Femur (tissue), 1 donor: ENCODE measurements around the gene CC2D1B.

Experiments used
- DNase-seq: peaks from one replicate; pipeline ENCODE4 v3.0.0-alpha.2; 2017

Gene CC2D1B

GRCh38 chr1:52359676-52360594, 6.1 kb downstream of the CC2D1B start:
- DNase-seq, result no peak

DNA sequence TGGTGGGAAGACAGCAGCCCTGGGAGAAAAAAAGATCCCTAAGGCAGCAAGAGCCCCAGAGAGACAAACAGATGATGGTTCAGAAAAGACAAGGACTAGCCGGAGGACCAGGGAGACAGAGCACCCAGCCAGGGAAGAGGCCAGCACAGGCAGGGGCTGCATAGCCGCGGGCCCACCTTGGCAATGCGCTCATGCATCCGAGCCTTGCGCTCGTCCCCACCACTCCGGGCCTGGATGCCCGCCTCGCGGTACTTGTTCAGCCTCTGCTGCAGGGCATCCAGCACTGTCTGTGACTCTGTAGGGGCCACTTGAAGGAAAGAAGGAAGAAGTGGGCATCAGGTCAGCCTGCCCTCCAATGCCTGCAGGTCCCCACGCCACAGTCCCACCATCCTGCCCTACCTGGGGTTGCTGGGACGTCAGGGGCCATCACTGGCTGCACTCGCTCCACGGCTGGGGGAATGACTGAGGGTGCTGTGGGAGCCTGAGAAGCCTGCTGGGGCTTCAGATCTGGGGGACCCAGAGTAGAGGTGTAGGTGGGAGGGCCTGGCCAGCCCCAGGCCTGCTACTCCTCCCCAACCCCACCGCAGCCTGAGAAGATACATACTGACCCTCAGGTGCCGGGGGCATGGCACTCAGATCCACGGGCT, 7.0 kb downstream of the CC2D1B start:
- no peak for DNase-seq

GRCh38 chr1:52357397-52357796, 8.6 kb downstream of the CC2D1B start:
- DNase-seq, result no peak

- DNase-seq, result no peak
Measured at GRCh38 chr1:52356818-52357355, 9.1 kb downstream of the CC2D1B start.

- DNase-seq, result no peak
Measured at GRCh38 chr1:52355847-52356505, 10.0 kb downstream of the CC2D1B start.

- DNase-seq, result no peak
Measured at GRCh38 chr1:52355436-52355835, 10.6 kb downstream of the CC2D1B start.

DNA sequence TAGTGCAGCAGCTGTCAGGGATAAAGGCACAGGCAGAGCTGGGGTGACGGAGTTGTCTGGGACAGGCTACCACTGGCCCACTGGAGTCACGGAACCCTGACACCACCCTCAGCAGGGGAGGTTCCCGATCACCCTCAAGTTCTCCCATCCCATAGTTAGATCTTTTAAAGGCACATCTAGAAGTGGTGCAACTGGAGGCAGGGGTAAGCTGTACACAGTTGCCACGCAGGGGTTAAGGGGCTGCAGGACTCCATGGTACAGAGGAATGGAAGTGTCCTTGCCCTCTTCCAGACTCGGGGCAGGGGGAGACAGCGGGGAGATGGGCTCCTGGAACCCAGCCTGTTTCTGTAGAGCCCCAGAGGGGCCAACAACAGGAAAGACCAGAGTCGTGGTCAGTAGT, 13.3 kb downstream of the CC2D1B start:
- DNase-seq, result no peak

GRCh38 chr1:52348704-52349300, 17.2 kb downstream of the CC2D1B start:
- DNase-seq, result no peak

DNA sequence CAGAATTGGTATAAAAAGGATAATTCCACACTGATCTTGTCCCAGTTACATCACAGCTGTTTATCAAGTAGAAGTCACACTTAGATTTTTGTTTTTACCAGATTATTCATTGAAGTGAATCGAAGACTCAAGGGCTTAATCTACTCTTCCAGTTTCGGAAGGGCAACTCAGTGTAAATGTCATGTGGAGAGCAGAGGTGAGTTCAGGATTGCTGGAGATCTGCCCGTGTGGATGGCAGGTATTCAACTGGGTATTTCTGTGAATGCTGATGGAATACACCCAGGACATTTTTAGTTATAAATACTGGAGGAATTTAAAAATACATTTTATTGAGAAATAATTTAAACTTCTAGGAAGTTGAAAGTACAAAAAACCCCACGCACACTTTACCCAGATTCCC, 19.4 kb downstream of the CC2D1B start:
- no peak for DNase-seq

DNA sequence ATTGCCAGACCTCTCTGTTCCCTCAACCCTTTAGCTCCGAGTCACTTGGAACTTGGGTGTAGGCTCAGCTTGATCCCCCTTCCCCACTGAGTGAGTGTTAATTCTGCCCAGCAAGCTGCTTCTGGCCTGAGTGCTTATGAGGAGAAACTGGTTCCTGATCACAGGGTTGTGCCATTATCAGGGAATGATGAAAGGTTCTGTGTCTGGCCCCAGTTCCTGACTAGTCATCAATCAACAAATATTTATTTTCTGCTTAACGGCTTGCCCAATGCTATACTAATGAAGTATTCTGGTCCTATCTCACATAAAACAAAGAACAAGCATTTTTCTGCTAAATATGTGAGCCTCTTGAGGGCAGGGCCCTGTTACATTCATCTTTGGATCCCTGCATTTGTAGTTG, 20.8 kb downstream of the CC2D1B start:
- DNase-seq, result no peak

DNA sequence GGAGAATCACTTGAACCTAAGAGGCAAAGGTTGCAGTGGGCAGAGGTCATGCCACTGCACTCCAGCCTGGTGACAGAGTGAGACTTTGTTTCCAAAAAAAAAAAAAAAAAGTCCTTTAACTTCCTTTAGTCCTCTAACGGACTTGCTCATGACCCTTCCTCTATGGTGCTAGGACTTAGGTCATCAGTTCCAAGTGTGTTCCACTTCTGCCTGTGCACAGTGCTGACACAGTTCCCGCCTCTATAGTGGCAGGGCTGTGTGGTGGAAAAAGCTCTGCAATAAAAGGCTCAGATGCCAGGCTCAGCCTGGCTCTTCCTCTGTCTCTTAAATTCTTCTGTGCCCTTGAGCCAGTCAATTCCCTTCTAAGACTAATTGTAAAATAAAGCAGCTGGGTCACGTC, 22.0 kb downstream of the CC2D1B start:
- no peak for DNase-seq

DNA sequence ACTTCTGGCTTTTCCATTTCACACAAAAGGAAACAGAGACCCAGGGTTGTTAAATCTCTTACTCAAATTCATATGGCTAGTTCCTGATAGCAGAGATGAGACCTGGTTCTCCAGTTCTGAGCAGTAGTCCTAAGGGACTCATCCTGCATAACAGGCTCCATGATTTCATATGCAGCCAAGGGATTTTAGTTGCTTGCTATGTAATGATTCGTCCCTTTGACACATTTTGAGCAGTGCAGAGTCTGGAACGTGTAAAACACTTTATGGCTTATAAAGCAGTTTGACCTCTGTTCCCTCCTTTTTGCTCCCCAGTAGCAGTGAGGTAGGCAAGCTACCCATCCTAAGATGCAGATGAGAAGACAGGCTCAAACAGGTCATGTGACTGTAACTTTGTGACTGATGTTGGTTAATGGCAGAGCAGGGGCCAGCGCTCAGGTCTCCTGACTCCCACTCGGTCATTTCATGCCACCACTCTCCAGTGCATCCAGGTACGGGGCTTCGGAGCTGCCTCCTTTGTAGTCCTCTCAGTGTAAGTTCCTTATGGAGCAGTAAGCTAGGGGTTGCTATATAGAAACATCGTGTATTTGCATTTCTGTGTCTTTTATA, 24.2 kb downstream of the CC2D1B start:
- no peak for DNase-seq

GRCh38 chr1:52337439-52337838, 28.6 kb downstream of the CC2D1B start:
- no peak for DNase-seq

DNA sequence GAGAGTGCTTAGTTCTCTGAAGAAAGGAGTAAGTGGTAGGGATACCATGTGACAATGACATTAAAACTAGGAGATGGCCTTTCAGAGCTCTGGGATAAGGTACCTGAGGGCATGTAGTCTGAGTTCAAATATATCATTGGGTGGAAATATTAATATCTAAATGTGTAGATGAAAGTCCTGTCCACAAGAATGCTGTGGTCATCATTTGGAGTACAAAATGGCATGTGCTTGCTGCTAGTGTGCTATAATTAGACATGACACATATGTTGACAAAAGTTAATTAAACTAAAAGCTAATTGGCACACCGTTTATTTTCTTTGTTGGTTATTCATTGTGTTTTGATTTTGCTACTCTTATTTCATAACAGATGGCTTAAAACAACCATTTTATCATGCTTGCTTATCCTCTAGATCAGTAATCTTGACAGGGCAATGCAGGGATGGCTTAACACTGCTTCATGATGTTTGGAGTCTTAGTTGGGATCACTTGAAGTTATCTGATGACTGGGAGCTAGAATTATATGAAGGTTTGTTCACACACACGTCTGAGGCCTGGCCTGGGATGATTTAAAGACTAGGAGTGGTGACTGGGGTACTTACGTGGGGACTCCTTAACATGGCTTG, 31.0 kb downstream of the CC2D1B start:
- DNase-seq, result no peak

DNA sequence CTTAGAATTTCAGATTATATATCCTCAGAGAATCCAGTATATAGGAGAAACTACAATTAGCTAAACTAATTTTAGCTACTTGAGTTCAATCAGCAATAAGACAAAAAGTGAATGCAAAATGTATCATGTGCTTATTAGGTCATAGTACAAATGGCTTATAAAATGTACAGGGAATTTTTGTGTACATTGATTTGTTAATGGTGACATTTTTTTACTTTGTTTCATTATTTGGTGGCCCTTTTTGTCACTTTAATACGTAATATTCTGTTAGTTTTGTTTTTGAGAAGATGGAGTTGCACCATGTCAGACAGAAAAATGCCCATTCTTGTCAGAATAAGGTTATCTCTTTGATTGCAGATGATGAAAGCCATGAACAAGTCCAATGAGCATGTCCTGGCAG, 33.6 kb downstream of the CC2D1B start:
- no peak for DNase-seq

DNA sequence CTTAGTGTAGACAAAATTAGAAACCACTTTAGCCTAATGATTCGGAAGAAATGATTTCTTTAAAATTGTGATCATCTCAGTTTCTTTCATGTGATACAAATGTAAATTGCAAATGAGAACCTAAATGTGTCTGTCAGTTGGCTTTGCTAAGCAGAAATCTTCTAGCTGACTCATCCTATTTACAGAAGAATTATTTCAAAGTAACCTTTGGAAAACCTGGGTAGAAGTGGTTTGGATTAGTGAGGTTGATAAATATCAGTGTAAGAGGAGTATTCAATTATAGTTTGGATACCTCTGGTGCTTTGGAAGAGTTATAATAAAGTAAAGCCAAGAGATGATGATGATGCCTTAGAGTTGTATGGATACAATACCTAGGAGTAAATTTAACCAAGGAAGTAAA, 37.4 kb downstream of the CC2D1B start:
- no peak for DNase-seq

GRCh38 chr1:52325786-52326185, 40.2 kb downstream of the CC2D1B start:
- DNase-seq, result no peak

- no peak for DNase-seq
Measured at GRCh38 chr1:52323731-52324130, 42.3 kb downstream of the CC2D1B start.

DNA sequence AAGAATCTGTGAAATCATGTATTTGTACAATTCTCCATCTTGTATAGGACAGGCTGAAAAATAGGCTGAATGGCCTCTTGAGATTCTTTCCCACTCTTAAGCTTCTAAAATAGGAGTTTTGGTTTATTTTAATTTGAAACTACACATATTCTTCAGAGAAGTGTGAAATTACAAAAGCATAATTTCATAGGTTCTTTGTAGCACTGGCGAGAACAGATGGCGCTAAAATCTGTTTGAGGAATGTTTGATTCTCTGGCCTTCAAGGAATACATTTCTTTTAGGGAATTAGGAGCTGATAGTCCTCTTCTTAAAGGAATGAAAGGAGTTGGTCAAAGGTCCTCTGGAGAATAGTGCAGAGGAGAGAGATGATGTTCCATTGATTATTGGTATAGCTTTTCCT, 44.9 kb downstream of the CC2D1B start:
- DNase-seq, result no peak

DNA sequence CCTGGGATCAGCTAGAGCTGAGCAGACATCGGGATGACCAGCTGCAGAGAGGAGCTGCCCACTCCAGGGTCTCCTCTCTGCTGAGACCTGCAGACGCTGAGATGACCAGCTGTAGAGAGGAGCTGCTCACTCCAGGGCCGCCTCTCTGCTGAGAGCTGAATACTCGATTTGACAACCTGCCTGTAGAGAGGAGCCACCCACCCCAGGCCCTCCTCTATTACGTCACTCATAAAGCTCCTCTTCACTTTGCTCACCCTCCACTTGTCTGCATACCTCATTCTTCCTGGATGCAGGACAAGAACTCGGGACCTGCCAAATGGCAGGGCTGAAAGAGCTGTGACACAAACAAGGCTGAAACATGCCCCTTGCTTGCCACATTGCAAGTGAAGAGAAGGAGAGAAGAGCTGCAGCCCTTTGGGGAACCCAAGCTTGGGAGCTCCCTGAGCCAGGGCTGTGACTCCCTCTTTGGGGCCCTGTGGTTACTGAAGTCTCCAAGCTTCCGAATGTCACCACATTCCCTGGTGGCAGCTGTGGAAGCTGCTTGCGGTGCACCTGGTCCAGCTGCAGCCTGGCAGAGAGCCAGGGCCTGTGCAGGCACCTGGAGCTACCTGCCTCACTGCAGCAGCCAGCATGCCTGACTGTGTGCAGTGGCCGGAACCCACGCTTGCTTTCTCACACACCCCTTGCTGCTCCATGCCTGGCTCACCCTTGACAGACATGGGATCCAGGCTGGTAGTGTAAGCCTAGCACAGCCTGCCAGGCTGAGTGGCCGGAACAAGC, 59.6 kb downstream of the CC2D1B start:
- DNase-seq, result no peak
